Muscle of leg (tissue), 11 donors: ENCODE measurements around the gene HAUS3. TPM values are rescaled to one million over a fixed set of nuclear protein-coding genes. Genes with fewer than 3 reads are reported as not detected.
A peak's percentile ranks its signal among the peaks of the same experiment; 100 is the strongest.

Experiments
- DNase-seq: peaks from one replicate; pipeline ENCODE4 v3.0.0; 2013
- H3K27ac ChIP-seq: one replicate; pipeline ENCODE4 v1.5.1; 2013; ENCODE audit warnings: mild to moderate bottlenecking, low read length, control low read depth
- H3K27me3 ChIP-seq: one replicate; pipeline ENCODE4 v1.6.1; 2013; ENCODE audit warnings: low read length; ENCODE audit not compliant: control insufficient read depth, insufficient read depth
- H3K36me3 ChIP-seq: one replicate; pipeline ENCODE4 v1.6.1; 2013; ENCODE audit warnings: low read length; ENCODE audit not compliant: control insufficient read depth, insufficient read depth
- H3K4me1 ChIP-seq: one replicate; pipeline ENCODE4 v1.6.1; 2013; ENCODE audit warnings: low read length; ENCODE audit not compliant: control insufficient read depth, insufficient read depth
- H3K4me3 ChIP-seq: one replicate; pipeline ENCODE4 v1.5.1; 2013; ENCODE audit warnings: low read length, control low read depth
- H3K9me3 ChIP-seq: replicated peaks from 2 replicates; pipeline ENCODE4 v1.6.1; 2013; ENCODE audit warnings: low read depth, low read length; ENCODE audit not compliant: control insufficient read depth
- WGBS: methylation state at CpG from one replicate; pipeline ENCODE4 v1.1.5; 2013; ENCODE audit warnings: missing lambda C conversion rate; ENCODE audit not compliant: insufficient coverage; 5-methylcytosine and 5-hydroxymethylcytosine counted together
- polyA plus RNA-seq, 8 donors: library from polyadenylated mRNA; unstranded; fragments of 120-200 nt; gene quantifications; one replicate each; pipeline versions ENCODE4 v1.2.1 to v1.2.3, GENCODE V29; 2013; ENCODE audit warnings: inconsistent platforms in 1 of 8, low replicate concordance in 1 of 8; ENCODE audit not compliant: insufficient read length in 8 of 8, insufficient read depth in 1 of 8
- total RNA-seq: library from RNA; stranded (reverse); fragments of 120-200 nt; gene quantifications from one replicate; pipeline ENCODE4 v1.2.4, GENCODE V29; 2013

HAUS3 gene
- total and polyA plus RNA-seq, 9 donors: 11.5 to 15.6 (median 12.9) TPM

GRCh38 chr4:2251073-2251794 is 9.3 kb upstream of the HAUS3 start:
- no peaks in the 10 kb centered on the region for H3K27me3 ChIP-seq
- no peaks in the 10 kb centered on the region for H3K9me3 ChIP-seq
- WGBS: 89% methylated on average over 25 of the region's 25 CpGs
- no peak overlapping the region for H3K27ac ChIP-seq
- DNase-seq: peak; percentile 3
- H3K36me3 ChIP-seq: peaks cover 77% of the 10 kb centered on the region
- H3K4me1 ChIP-seq: peaks cover 10% of the 10 kb centered on the region
- H3K4me3 ChIP-seq: no peak overlapping the region

DNA sequence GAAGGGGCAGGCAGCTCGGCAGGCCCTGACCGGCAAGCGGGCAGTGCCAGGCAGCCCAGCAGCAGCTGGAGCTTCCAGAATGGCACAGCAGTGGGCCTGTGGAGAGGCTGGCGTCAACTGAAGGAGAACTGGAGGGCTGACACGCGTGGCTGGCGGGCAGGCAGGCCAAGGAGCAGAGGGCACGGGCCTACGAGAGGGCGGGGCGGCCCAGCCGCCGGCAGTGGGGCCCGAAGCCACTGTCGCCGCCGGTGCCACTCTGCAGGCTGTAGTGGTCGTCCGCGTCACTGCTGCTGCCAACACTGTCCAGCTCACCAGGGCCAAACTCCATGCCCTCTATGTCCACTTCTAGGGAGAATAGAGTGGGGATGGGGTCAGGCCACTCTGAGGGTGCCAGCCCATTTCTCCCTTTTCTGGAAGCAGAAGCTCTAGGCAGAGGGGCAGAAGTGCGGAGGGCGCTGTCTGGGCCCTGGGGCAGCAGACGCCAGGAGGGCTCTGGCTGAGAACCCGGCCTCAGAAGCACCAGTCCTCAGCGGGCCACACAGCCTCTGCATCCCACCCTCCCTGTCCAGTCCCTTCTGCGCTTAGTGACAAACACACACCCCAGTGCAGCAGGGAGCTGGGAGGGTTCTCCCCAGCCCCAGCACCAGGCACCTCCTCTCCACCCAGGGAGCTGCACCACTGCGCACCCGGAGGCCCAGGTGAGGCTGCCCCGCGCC is 8.6 kb upstream of the HAUS3 start:
- no peaks in the 10 kb centered on the region for H3K27me3 ChIP-seq
- H3K9me3 ChIP-seq: no peaks in the 10 kb centered on the region
- DNase-seq: peak; percentile 1
- H3K4me3 ChIP-seq: no peak overlapping the region
- 95% methylated on average over 27 of the region's 30 CpGs for WGBS
- no peak overlapping the region for H3K27ac ChIP-seq
- H3K36me3 ChIP-seq: peaks cover 73% of the 10 kb centered on the region
- peaks cover 9% of the 10 kb centered on the region for H3K4me1 ChIP-seq

DNA sequence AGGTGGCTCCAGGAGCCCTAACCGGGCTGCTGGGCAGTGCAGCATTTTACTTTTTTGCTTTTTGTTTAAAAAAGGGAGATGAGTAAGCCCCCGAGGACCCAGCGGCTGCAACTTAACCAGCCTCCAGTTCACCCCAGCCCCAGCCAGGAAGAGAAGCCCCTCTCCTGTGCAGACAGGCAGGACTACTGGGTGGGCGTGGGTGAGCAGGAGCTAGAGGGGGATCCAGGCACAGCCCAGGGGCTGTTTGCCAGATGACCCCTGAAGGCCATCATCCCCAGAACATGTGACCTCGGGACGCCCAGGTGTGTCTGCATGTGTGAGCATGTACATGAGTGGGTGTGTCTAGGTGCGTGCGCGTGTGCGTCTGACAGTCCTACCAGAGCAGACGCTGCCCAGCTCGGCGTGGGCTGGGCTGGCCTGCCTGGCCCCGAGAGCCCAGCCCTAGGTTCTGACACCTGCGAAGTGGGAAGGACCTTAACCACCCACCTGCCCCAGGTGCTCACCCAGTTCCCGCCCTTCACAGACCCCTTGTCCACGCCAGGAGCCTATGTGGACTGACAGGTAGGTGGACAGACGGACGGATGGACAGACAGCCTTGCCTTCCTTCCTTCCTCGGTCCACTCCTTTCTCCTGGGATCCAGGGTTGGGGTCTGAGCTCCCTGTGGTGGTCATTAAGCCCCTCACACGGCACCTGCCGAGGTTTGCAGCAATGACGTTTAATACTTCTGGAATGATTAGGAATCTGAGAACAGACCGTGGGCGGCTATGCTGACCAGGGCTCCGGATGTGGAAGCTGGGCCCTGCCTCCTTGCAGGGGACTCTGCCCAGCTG is 7.8 kb upstream of the HAUS3 start:
- Histone ChIP-seq H3K9me3 (no peaks in the 10 kb centered on the region), H3K4me1 (peaks cover 15% of the 10 kb centered on the region), H3K27ac (no peak overlapping the region), H3K4me3 (no peak overlapping the region), H3K36me3 (peaks cover 65% of the 10 kb centered on the region), H3K27me3 (no peaks in the 10 kb centered on the region)
- DNase-seq: peak; percentile 4
- WGBS: 84% methylated on average over 19 of the region's 26 CpGs

DNA sequence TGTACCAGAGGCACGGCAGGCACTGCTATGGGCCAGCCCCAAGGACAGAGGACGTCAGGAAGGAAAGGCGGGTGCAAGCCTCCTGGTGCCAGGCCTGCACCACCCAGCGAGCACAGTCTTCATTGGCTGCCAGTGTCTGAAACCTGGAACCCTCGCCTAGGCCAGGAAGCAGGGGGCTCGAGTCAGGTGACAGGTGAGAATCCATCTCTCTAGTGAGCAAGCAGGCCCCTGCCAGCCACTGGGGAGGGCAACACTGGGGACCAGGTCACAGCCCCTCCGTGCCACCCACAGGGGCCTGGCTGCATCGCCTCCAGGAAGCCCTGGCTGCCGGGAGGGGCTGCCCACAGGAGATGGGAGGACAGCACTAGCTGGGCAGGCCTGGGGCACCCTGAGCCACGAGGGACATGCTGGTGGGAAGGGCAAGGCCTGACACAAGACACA is 6.9 kb upstream of the HAUS3 start:
- Histone ChIP-seq H3K27me3 (no peaks in the 10 kb centered on the region), H3K4me3 (no peak overlapping the region), H3K27ac (no peak overlapping the region), H3K36me3 (peaks cover 59% of the 10 kb centered on the region), H3K4me1 (peaks cover 15% of the 10 kb centered on the region), H3K9me3 (no peaks in the 10 kb centered on the region)
- peak; percentile 2 for DNase-seq
- 75% methylated on average over 10 of the region's 10 CpGs for WGBS

DNA sequence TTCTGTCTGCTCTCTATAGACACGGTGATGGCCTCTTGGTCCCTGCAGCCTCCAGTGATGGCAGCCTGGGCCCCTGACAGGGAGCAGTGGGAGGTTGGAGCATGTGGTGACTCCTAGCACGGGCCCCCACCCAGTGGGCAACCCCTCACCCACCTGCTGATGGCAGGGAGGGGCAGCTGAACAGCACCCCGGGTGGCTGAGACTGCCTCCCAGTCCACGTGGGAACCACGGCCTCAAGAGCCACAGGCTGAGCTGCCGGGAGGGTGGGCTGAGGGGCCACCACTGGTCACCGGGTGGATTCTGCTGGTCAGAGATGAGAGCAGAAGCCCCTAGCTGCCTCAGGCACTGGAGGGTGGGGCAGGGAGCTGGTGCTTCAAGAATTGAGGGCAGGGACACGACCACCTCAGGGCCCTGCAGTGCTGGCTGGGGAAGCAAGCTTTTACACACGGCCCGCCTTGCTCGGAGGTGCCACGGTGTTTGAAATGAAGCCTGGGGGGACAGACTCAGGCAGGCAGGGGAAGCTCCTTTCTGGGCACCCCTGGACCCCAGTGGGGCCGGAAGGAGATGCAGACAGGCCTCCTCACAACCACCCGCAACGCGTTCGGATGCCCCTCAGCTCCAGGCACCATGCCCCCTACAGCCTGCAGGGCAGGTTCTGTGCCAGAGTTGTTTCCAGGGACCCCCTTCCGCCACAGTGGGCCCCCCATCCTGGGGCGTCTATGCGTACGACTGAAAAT is 6.3 kb upstream of the HAUS3 start:
- no peaks in the 10 kb centered on the region for H3K27me3 ChIP-seq
- H3K4me1 ChIP-seq: peaks cover 18% of the 10 kb centered on the region
- peak; percentile 5 for DNase-seq
- H3K27ac ChIP-seq: no peak overlapping the region
- WGBS: 83% methylated on average over 19 of the region's 21 CpGs
- peaks cover 52% of the 10 kb centered on the region for H3K36me3 ChIP-seq
- H3K4me3 ChIP-seq: no peak overlapping the region
- H3K9me3 ChIP-seq: no peaks in the 10 kb centered on the region

DNA sequence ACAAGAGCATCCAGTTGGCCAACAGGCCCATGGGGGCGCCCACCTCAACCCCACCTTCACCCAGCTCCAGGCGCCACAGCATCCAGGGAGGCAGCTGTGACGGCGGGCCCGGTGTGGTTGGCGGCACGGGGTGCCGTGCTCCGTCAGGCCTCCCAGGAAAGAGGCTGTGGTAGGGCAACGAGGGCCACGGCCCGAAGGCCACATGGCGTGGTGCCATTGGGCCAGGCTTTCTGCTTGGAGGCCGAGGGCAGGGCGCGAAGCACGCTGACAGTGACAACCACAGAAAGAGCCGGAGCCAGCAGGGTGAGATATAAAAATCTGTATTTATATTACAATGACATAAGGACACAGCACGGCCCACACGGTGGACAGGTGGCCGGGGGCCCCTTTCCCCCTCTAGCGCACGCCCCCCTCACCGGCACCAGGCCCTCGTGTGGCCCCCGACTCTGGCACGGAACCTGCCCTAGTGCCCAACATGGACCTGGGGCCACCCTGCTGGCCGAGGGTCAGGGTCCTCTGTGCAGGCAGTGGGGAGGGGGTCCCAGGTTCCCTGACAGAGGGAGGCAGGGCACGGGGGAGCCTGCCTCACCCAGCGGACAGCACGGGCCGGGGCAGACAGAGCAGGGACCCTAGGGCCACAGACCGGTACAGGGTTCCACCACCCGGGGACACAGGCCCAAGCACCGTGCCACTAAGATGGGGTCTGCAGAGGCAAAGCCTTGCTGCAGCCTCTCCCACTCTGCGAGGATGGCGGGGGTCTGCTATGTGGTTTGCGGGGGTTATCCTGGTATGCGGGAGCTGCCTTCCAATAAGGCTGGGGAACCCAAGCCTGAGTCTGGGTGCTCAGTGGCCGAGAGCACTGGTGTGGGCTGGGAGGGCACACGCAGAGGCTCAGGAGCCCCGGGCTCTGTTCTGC is 5.5 kb upstream of the HAUS3 start:
- WGBS: 89% methylated on average over 32 of the region's 42 CpGs
- DNase-seq: peak; percentile 8
- Histone ChIP-seq H3K36me3 (peaks cover 46% of the 10 kb centered on the region), H3K4me3 (no peak overlapping the region), H3K4me1 (peaks cover 20% of the 10 kb centered on the region), H3K27ac (no peak overlapping the region), H3K27me3 (no peaks in the 10 kb centered on the region), H3K9me3 (no peaks in the 10 kb centered on the region)

DNA sequence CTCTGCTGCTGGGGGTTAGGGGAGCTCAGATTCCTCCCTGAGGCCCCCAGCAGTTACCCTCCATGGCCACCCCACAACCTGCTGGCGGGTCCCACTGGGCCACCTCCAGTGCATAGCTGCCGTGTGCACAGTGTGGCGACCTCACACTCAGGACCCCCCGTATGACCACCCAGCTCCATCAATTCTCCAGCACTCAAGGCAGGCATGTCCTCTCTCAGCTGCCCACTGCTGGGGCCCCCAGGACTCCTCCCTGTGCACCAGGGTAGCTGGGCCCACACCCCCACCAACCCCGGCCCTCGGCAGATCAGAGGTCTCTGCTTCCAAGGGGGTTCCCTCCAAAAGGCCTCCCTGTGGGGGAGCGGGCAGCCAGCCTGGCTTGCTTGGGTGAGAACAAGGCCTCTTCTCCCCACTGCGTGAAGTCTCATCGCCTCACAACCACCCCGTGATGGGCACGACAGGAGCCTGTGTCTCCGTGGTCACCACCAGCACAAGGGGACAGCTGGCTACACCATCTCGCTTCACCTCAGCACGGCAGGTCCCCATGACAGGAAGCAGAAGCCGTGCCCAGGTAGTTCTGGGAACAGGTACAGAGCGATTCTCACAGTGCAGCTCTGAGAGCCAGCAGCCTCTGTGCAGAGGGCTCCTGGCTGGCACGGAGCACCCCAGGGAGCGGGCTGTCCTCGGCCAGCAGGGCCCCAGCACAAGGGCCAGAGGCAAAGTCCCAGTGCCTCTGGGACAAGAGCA is 4.6 kb upstream of the HAUS3 start:
- peaks cover 37% of the 10 kb centered on the region for H3K36me3 ChIP-seq

GRCh38 chr4:2245787-2246275 is 3.9 kb upstream of the HAUS3 start:
- H3K4me3 ChIP-seq: no peak overlapping the region
- no peaks in the 10 kb centered on the region for H3K27me3 ChIP-seq
- H3K27ac ChIP-seq: peak overlapping the region; percentile 63
- DNase-seq: peak; percentile 5
- WGBS: 53% methylated on average over 6 of the region's 7 CpGs
- no peaks in the 10 kb centered on the region for H3K9me3 ChIP-seq
- peaks cover 22% of the 10 kb centered on the region for H3K4me1 ChIP-seq
- H3K36me3 ChIP-seq: peaks cover 30% of the 10 kb centered on the region

More for the DNA sequence above, 4.6 kb upstream of the HAUS3 start:
- 84% methylated on average over 19 of the region's 19 CpGs for WGBS
- no peak overlapping the region for H3K27ac ChIP-seq
- no peak overlapping the region for H3K4me3 ChIP-seq
- no peaks in the 10 kb centered on the region for H3K9me3 ChIP-seq
- peak; percentile 6 for DNase-seq
- no peaks in the 10 kb centered on the region for H3K27me3 ChIP-seq
- H3K4me1 ChIP-seq: peaks cover 22% of the 10 kb centered on the region
